Activated CD4-positive, alpha-beta T cell treated with anti-CD3 and anti-CD28 coated beads for 1 hour (primary cell): Measurements from ENCODE around the gene SNRK.

Source experiments
- DNase-seq: peaks from one replicate; pipeline ENCODE4 v3.0.0-alpha.2; 2020

SNRK gene

GRCh38 chr3:43270078-43270477, 16.3 kb upstream of the SNRK start:
- DNase-seq = no peak

DNA sequence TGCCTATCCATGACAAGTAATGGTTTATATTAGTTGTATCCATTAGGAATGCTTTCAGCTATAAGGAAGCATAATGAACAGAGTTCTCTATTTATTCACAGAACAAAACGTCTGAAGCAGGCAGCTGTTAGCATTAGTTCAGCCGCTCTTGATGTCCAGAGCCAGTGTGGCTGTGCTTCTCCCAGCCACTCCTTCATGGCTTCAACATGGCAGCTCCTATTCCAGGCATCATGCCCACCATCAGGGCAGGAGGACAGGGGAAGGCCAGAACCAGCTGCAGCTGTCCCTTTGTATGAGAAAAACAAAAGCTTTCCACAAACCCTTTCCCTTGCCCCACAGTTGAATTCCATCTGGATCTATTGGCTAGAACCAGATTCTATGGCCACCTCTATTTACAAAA, 12.9 kb upstream of the SNRK start:
- no peak for DNase-seq

- no peak for DNase-seq
Observed at GRCh38 chr3:43279082-43279481, 7.3 kb upstream of the SNRK start.

DNA sequence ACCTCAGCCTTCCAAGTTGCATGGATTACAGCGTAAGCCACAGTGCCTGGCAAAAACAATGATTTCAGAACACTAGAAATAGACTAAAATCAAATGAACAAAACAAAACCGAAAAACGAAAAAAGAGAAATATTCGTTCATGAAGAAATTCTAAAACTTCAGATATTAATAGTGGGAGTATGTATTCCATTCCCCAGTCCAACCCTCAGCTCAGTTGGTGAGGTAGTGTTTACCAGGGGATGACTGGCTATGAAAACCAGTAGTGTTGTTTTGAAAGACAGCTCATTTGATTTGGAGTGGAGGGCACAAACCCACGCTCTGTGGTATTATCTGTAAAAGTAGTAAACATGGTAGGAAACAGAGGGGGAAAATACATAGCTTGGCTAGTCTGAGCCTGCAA, 6.8 kb upstream of the SNRK start:
- DNase-seq = no peak

DNA sequence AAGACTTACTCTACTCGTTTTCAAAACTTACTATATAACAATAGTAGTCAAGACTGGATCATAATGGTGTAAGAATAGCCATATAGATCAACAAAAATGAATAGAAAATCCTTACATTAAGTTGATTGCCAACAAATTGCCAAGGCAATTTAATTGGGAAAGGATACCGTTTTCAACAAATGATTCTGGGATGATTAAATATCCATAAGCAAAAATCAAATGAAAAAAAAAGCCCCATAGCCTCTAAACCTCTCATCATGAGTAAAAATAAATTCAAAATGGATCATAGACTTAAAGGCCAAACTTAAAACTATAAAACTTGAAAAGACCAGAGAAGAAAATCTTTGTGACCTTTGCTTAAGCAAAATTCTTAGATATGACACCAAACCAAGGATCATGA, 5.3 kb upstream of the SNRK start:
- DNase-seq = no peak

DNA sequence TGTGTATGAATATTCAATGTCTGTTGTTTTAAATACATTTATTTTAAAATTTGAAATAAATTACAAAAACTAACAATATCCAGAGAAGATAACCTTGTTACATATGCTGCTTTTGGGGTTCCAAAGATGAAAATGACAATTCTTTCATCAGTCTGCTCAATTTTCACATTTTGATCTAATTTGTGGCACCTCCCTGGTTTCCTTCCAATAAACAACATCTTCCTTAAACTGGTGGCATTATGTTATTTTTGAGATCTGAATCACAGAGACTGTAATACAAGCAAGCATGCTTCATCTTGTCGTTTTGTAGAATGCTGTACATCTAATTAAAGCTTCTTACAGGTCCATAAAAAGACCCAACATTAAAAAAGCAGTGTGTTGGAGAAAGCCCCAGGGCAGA, 2.2 kb upstream of the SNRK start:
- no peak for DNase-seq

GRCh38 chr3:43285644-43286043, 696 bp upstream of the SNRK start:
- no peak for DNase-seq

DNA sequence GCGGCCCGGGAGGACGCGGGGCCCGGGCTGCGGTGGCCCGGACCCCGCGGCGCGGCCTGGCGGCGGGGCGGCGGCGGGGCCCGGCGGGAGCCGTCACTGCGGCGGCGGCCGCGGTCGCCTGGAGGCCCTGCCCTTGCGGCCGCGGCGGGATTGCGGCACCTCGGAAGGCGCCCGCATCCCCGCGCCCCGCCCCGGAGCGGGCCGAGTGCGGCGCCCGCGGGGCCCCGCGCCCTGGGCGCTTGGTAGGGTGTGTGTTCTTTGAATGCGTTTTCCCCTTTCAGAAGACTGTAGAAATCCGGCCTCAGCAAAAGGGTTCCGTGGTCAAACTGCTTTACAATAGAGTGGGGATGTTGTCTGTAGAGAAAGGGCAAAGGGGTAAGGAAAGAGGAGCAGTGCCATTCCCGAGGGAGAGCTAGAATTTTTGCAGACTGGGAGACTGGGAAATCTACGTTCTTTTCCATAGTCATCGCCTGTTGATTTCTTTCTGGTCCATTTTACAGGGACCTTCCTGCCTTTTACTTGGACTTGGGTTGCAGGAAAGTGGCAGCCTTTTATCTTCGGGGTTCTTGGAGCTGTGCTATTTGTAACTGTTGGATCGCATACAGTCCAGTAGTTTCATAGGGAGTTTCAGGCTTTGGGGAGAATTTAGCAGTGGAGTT, 630 bp downstream of the SNRK start:
- DNase-seq = no peak

GRCh38 chr3:43287500-43287873, 1.1 kb downstream of the SNRK start:
- no peak for DNase-seq

DNA sequence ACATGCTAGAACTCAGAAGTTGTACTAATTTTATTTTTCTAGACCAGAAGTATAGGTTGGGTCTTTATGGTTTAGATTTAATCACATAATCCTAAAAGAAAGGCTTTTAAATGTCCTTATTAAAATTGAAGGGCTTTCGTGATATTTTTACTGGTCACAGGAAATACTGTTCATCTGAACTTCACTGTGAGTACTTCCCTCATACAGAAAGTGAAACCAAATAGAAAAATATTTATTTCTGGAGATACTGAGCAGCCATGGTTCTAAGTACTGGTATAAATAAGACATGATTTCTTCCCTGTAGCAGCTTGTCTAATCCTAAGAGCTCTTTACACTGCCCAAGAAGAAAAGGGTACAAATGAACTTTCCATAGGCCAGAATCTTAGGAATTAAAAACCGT, 2.0 kb downstream of the SNRK start:
- DNase-seq = no peak

DNA sequence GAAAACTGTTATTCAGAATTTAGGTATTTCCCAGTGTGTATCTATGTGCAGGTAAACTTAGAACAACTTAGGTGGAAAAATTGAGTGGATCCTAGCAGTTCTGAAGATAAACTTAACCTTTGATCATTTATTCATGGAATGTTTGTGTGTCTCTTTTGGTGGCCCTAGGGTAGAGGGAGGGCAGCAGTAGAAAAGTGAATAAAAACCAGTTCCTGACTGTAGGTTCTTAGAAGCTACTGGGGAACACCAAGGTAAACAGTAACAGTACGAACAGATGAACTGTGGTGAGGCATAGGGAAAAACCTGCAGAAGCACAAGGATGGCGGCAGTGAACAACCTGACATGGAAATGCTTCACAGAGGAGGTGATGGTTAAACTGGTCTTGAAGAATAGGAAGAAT, 2.5 kb downstream of the SNRK start:
- DNase-seq = no peak

- DNase-seq = no peak
Observed at GRCh38 chr3:43289401-43289800, 3.1 kb downstream of the SNRK start.

- DNase-seq = no peak
Observed at GRCh38 chr3:43289841-43290470, 3.6 kb downstream of the SNRK start.

GRCh38 chr3:43290956-43291355, 4.6 kb downstream of the SNRK start:
- no peak for DNase-seq

DNA sequence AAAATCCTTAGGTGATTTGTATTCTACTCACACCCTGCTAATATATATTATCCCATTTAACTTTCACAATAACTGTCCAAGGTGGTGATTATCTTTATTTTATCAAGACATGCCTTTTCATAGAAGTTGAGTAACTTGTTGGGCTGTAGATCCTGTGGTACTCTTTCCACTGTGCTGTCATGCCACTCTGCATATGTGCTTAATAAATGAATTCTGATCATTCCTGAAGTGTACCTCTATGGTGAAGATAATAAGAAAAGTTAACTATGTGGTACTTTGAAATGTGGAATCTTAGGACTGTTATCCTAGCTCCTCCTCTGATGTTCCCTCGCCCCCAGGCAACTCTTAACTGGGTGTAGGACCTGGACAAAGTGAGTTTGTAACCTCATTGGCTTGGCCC, 5.2 kb downstream of the SNRK start:
- DNase-seq = no peak

DNA sequence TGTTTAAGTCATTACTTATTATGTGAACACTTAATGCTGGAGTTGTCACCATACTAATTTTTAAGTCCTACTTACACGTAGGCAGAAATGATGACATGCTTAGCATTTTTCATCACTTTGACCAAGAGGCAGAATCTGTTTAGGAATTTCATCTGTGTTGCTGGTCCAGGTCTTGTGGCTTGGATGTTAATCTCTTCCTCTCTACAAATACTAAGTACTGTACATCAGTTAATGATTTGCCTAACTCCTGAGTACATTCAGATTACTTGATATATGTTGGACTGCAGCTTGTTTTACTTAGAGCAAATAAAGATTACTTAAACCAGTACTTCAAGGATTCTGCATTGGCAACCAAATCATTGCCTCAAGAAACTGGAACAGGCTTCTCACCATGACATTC, 8.6 kb downstream of the SNRK start:
- no peak for DNase-seq

DNA sequence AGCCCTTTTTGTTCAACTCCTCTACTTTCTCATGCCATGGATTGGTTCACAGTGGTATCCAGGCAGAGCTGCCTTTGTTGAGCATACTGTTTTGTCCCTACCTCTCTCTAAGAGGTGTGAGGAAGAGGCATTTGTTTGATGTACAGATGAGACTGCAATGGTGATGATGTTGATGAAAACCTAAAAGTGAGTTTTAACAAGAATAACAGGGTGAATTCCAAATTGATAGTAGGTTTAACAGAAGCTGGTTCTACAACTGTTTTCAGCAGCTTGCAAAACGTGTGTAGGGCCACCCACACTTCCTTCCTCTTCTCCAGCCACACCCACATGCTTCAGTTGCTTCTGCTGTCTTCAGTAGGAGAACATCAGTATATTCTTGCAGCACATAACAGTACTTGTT, 10.2 kb downstream of the SNRK start:
- peak; percentile 43 for DNase-seq

DNA sequence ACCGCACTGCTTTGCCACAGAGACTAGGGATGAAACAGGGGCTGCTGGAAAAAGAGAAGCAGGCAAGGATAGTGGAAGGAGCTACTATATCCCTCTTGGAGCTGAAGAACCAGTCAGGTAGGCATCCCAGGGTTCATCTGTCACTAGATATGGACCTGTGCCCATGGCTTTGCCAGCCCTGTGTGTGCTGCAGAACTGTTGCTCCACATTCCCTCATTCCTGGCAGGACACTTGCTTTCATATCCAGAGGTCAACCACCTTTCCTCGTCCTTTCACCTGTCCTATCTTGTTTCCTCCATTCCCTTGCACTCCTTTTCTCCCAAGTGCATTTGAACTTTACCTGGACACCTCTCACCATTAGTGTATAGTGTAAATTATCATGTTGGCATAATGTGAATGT, 12.0 kb downstream of the SNRK start:
- DNase-seq = no peak

DNA sequence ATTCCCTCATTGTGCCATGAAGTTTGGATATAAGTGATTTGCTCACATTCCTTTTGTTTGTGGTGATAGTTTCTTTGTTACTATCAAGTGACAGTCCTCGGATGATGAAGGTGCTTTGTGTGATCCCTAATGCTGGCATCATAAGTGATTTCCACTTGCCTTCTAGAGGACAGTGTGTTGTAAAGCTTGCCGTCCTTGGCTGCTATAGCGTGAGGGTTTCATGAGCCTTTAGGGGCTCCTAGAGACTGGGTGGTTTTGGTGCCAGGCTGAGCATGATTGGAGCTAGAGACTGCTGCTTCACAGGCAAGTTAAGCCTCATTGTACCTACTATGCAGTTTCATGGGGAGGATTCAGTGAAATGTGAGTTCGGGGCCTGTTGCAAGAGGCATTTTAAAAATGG, 12.4 kb downstream of the SNRK start:
- no peak for DNase-seq

DNA sequence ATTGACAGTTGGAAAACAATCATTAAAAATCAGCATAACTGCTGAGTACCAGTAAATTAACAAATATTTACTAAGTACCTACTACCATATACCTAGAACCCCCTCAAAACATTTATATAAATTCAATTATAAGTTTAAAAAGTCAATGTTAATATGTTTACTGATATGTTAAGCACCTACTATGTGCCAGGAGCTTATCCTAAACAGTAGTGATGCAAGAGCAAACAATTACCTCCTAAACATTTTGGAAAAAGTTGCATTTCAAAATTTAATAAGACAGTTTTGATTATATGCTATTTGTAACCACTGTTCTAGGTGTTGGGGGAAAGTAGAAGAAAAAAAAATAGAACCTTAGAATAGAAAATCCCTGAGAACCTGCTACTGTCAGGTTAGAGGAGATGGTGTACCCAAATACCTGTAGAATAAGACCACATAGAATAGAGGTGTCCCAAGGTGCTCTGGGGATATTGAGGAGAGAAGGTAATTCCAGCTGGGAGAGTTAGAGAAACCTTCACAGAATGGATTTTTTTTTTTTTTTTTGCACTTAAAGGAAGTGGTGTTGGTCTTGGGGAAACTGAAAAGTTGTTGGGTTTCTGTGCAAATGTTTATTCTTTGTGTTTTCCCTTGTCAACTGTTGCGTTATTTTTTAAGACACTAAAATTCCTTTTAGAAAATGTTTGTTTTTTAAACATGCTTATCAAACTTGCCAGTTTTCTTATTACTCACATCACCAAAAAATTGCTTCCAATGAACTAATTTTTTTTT, 16.0 kb downstream of the SNRK start:
- no peak for DNase-seq

GRCh38 chr3:43304126-43304525, 17.8 kb downstream of the SNRK start:
- DNase-seq = no peak

GRCh38 chr3:43307226-43307625, 20.9 kb downstream of the SNRK start:
- DNase-seq = no peak

GRCh38 chr3:43307649-43308048, 21.3 kb downstream of the SNRK start:
- DNase-seq = no peak
